ENCODE measurements around the gene MS4A4A. TPM values are rescaled to one million over a fixed set of nuclear protein-coding genes. Genes with fewer than 3 reads are reported as not detected.
"Not testable (repeated sequence)": the region's sequence is repeated elsewhere in the genome, so short reads cannot be mapped to it uniquely, and the experiment has no call there.

MS4A4A gene
- polyA plus RNA-seq, 2 donors = 1.3 to 1.7 TPM

DNA sequence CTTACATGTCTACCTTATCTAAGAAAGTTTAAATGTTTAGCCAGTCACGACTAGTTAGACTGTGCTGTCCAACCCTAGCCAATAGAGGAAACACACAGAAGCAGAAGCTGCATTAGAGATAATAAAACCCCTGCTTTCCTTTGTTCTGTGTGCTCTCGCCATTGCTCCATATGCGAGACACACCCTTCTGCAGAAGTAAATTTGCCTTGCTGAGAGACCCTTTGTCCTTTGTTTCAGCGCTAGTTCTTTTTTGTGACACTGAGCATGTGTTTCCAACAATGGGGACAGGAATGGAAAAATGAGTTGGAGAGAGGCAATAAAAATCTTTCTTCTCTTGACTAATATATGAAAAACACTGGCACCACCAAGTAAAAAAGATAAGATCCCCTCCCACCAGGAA is 19.5 kb upstream of the MS4A4A start:
- WGBS, 2 donors = 83 to 84% methylated on average over 4 of the region's 4 CpGs
- no peaks in the 10 kb centered on the region for H3K27me3 ChIP-seq (ENCODE audit: control insufficient read depth in 1 of 2, insufficient read depth in 2 of 2, low read length in 2 of 2)
- no peaks in the 10 kb centered on the region for H3K4me1 ChIP-seq (ENCODE audit: control insufficient read depth in 2 of 2, insufficient read depth in 2 of 2, low read length in 1 of 2)
- H3K27ac ChIP-seq (ENCODE audit: low read depth in 2 of 2, low read length in 1 of 2) = no peak overlapping the region
- no peak overlapping the region for H3K4me3 ChIP-seq (ENCODE audit: low read depth in 1 of 2, low read length in 2 of 2)
- no peaks in the 10 kb centered on the region for H3K9me3 ChIP-seq (ENCODE audit: control insufficient read depth in 2 of 2, insufficient read depth in 1 of 2, low read depth in 1 of 2, low read length in 1 of 2)
- no peaks in the 10 kb centered on the region for H3K36me3 ChIP-seq (ENCODE audit: control insufficient read depth in 2 of 2, insufficient read depth in 2 of 2, low read length in 1 of 2)

DNA sequence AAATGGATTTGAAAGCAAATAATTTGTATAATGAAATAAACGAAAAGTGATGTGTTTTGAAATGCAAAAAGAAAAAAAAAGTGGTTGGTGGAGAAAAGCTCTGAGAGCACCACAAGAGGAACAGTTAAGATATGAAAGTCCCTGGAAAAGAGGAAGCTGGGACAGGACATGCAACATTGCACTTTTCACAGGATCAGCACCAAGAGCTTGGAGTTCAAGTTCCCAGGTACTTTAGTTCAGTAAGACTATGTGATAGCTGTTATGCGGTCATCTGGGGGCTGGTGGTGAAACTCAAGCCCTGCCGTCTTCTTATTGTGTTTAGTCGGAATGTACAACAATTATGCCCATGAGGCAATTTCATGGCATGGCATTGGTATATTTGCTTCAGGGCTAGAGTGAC is 17.1 kb upstream of the MS4A4A start:
- no peak overlapping the region for H3K27ac ChIP-seq (ENCODE audit: low read depth in 2 of 2, low read length in 1 of 2)
- H3K4me3 ChIP-seq (ENCODE audit: low read depth in 1 of 2, low read length in 2 of 2) = no peak overlapping the region
- no peaks in the 10 kb centered on the region for H3K27me3 ChIP-seq (ENCODE audit: control insufficient read depth in 1 of 2, insufficient read depth in 2 of 2, low read length in 2 of 2)
- 77 to 82% methylated on average over 4 of the region's 4 CpGs for WGBS, 2 donors
- H3K4me1 ChIP-seq (ENCODE audit: control insufficient read depth in 2 of 2, insufficient read depth in 2 of 2, low read length in 1 of 2) = no peaks in the 10 kb centered on the region
- H3K36me3 ChIP-seq (ENCODE audit: control insufficient read depth in 2 of 2, insufficient read depth in 2 of 2, low read length in 1 of 2) = no peaks in the 10 kb centered on the region
- no peaks in the 10 kb centered on the region for H3K9me3 ChIP-seq (ENCODE audit: control insufficient read depth in 2 of 2, insufficient read depth in 1 of 2, low read depth in 1 of 2, low read length in 1 of 2)

DNA sequence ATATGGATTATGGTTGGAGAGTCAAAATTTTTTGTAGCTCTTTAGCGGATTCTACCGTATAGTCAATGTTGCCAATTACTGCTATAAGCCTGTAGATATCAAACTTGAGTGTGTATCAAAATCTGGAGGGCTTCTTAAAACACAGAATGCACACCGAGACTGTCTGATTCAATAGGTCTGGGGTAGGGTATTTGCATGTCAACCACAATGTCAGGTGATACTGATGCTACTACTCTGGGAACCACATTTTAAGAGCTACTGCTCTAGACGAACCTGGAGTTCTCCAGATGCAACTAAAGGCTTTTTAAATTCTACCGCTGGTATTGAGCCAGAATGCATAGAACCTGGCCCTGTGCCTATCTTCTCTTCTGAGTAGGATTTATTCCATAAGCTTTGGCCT is 15.8 kb upstream of the MS4A4A start:
- Histone ChIP-seq H3K36me3 (ENCODE audit: control insufficient read depth in 2 of 2, insufficient read depth in 2 of 2, low read length in 1 of 2) (no peaks in the 10 kb centered on the region), H3K4me3 (ENCODE audit: low read depth in 1 of 2, low read length in 2 of 2) (no peak overlapping the region), H3K9me3 (ENCODE audit: control insufficient read depth in 2 of 2, insufficient read depth in 1 of 2, low read depth in 1 of 2, low read length in 1 of 2) (no peaks in the 10 kb centered on the region), H3K27me3 (ENCODE audit: control insufficient read depth in 1 of 2, insufficient read depth in 2 of 2, low read length in 2 of 2) (no peaks in the 10 kb centered on the region), H3K27ac (ENCODE audit: low read depth in 2 of 2, low read length in 1 of 2) (no peak overlapping the region), H3K4me1 (ENCODE audit: control insufficient read depth in 2 of 2, insufficient read depth in 2 of 2, low read length in 1 of 2) (no peaks in the 10 kb centered on the region)
- WGBS, 2 donors = 60 to 82% methylated on average over 5 of the region's 5 CpGs

DNA sequence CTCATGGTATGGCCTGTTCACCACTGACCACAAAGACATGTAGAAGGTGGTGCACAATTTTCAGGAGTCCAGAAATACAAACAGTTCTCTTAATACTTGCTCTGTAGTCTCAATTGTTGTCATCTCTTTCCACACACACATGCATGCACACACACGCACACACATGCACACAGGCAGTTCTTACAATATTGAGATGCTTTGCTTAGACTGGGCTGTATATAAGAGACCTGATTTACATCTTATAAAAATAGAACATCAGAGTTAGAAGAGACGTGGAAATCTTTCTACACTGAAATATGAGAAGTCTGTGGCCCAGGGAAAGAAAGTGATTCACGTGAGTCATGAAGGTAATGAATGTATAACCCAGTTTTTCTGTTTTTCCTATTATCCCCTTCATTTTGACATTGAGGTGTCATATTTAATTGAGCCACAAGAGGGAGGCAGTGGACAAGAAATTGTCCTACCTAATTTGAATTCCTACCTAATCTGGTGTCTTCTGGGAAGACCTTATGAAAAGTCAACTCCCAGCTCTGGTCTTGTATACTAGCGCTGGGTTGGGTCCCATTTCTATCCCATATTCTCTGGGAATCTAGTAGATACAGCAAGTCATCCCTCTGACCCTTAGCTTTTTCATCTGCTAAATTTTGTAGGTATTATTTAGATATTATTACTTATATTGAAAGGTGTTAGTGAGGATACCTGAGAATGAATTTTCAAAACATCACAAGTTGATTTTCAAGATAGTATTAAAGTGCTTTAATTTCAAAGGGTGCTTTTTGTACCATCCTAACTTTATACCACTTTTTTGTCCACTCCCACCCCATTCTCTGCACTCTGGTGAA is 14.9 kb upstream of the MS4A4A start:
- no peaks in the 10 kb centered on the region for H3K27me3 ChIP-seq (ENCODE audit: control insufficient read depth in 1 of 2, insufficient read depth in 2 of 2, low read length in 2 of 2)
- whole genome bisulfite sequencing, 2 donors = 20 to 22% methylated on average over 4 of the region's 4 CpGs
- no peaks in the 10 kb centered on the region for H3K9me3 ChIP-seq (ENCODE audit: control insufficient read depth in 2 of 2, insufficient read depth in 1 of 2, low read depth in 1 of 2, low read length in 1 of 2)
- H3K36me3 ChIP-seq (ENCODE audit: control insufficient read depth in 2 of 2, insufficient read depth in 2 of 2, low read length in 1 of 2) = no peaks in the 10 kb centered on the region
- H3K4me3 ChIP-seq (ENCODE audit: low read depth in 1 of 2, low read length in 2 of 2) = no peak overlapping the region
- H3K4me1 ChIP-seq (ENCODE audit: control insufficient read depth in 2 of 2, insufficient read depth in 2 of 2, low read length in 1 of 2) = no peaks in the 10 kb centered on the region
- no peak overlapping the region for H3K27ac ChIP-seq (ENCODE audit: low read depth in 2 of 2, low read length in 1 of 2)

DNA sequence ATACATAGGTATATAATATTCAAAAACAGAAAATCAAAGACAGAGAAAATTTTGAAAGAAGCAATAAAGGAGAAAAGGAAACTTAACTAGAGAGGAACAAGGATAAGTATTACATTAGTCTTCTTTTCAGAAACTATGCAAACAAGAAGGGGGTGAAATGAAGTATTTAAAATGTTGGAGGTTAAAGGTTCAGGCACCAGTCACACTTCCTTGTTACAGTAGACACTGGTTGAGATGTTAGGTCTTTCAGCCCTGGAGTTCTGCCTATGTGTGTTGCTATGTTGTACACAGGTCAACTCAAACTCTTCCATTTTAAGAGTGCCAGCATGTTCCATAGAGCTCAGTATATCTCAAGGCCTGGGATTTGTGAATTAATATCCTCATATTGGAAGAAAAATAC is 6.0 kb upstream of the MS4A4A start:
- H3K9me3 ChIP-seq (ENCODE audit: control insufficient read depth in 2 of 2, insufficient read depth in 1 of 2, low read depth in 1 of 2, low read length in 1 of 2) = no peaks in the 10 kb centered on the region
- H3K4me1 ChIP-seq (ENCODE audit: control insufficient read depth in 2 of 2, insufficient read depth in 2 of 2, low read length in 1 of 2) = no peaks in the 10 kb centered on the region
- H3K27me3 ChIP-seq (ENCODE audit: control insufficient read depth in 1 of 2, insufficient read depth in 2 of 2, low read length in 2 of 2) = no peaks in the 10 kb centered on the region
- no peak overlapping the region for H3K27ac ChIP-seq (ENCODE audit: low read depth in 2 of 2, low read length in 1 of 2)
- H3K4me3 ChIP-seq (ENCODE audit: low read depth in 1 of 2, low read length in 2 of 2) = no peak overlapping the region
- no peaks in the 10 kb centered on the region for H3K36me3 ChIP-seq (ENCODE audit: control insufficient read depth in 2 of 2, insufficient read depth in 2 of 2, low read length in 1 of 2)

DNA sequence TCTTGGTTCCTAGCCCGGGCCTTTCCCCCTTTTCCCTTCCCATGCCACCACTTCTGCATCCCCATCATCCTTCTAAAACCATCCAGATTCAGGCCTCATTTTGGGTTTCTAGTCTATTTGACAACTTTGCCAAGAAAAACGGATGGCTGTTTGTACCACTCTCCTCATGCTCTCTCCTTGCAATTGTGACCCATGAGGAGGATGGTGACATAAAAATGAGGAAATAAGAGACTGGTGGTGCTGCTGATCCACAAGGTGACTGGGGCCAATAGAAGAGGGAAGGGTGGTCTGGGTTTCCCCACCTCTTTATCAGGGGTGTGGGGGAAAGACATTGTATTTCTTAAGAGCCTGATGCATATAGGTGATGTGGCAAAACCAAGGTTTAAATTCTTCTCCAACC is 1.0 kb downstream of the MS4A4A start:
- no peak overlapping the region for H3K4me3 ChIP-seq (ENCODE audit: low read depth in 1 of 2, low read length in 2 of 2)
- 32 to 44% methylated on average over 2 of the region's 2 CpGs for WGBS, 2 donors

DNA sequence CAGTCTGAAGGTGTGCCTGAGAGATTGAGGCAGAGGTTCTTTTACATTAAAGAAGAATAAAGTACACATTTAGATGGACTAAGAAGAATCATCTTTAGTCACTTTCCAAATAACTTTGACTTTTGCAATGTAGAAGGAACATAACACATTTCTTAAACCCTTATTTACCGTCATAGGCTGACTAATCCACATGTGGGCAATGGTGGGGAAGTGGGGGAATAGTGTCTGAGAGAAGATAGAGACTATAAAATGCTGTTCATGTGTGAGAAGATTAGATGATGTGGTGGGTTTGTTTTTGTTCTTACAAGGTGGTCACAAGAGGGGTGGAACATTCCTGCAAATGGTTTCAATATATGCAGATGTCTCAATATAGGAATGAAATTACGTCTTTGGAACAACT is 1.8 kb downstream of the MS4A4A start:
- Histone ChIP-seq H3K27ac (ENCODE audit: low read depth in 2 of 2, low read length in 1 of 2) (no peak overlapping the region), H3K4me3 (ENCODE audit: low read depth in 1 of 2, low read length in 2 of 2) (no peak overlapping the region)
- 80 to 81% methylated on average over 2 of the region's 2 CpGs for WGBS, 2 donors

More for the DNA sequence above, 1.0 kb downstream of the MS4A4A start:
- no peaks in the 10 kb centered on the region for H3K36me3 ChIP-seq (ENCODE audit: control insufficient read depth in 2 of 2, insufficient read depth in 2 of 2, low read length in 1 of 2)
- H3K4me1 ChIP-seq (ENCODE audit: control insufficient read depth in 2 of 2, insufficient read depth in 2 of 2, low read length in 1 of 2) = no peaks in the 10 kb centered on the region
- no peak overlapping the region for H3K27ac ChIP-seq (ENCODE audit: low read depth in 2 of 2, low read length in 1 of 2)
- no peaks in the 10 kb centered on the region for H3K9me3 ChIP-seq (ENCODE audit: control insufficient read depth in 2 of 2, insufficient read depth in 1 of 2, low read depth in 1 of 2, low read length in 1 of 2)
- no peaks in the 10 kb centered on the region for H3K27me3 ChIP-seq (ENCODE audit: control insufficient read depth in 1 of 2, insufficient read depth in 2 of 2, low read length in 2 of 2)

DNA sequence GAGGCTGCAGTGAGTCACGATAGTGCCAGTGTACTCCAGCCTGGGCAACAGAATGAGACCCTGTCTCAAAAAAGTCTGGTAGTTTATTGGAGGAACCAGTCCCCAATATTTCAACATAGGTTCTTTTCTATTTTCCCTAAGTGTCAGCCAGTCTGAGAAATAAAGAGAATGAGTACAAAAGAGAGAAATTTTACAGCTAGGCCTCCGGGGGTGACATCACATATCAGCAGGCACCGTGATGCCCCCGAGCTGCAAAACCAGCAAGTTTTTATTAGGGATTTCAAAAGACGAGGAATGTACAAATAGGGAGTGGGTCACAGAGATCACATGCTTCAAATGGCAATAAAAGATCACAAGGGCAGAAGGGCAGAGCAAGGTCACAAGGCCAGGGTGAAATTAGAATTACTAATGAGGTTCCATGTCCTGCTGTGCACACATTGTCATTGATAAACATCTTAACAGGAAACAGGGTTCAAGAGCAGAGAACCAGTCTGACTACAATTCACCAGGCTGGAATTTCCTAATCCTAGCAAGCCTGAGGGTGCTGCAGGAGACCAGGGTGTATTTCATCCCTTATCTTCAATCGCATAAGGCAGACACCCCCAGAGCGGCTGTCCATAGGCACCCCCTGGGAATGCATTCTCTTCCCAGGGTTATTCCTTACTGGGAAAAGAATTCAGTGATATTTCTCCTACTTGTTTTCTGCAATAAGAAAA is 5.1 kb downstream of the MS4A4A start:
- H3K27me3 ChIP-seq (ENCODE audit: control insufficient read depth in 1 of 2, insufficient read depth in 2 of 2, low read length in 2 of 2); H3K4me1 ChIP-seq (ENCODE audit: control insufficient read depth in 2 of 2, insufficient read depth in 2 of 2, low read length in 1 of 2): not testable (repeated sequence)

More for the DNA sequence above, 1.8 kb downstream of the MS4A4A start:
- H3K27me3 ChIP-seq (ENCODE audit: control insufficient read depth in 1 of 2, insufficient read depth in 2 of 2, low read length in 2 of 2) = no peaks in the 10 kb centered on the region
- no peaks in the 10 kb centered on the region for H3K36me3 ChIP-seq (ENCODE audit: control insufficient read depth in 2 of 2, insufficient read depth in 2 of 2, low read length in 1 of 2)
- no peaks in the 10 kb centered on the region for H3K4me1 ChIP-seq (ENCODE audit: control insufficient read depth in 2 of 2, insufficient read depth in 2 of 2, low read length in 1 of 2)
- H3K9me3 ChIP-seq (ENCODE audit: control insufficient read depth in 2 of 2, insufficient read depth in 1 of 2, low read depth in 1 of 2, low read length in 1 of 2) = no peaks in the 10 kb centered on the region

DNA sequence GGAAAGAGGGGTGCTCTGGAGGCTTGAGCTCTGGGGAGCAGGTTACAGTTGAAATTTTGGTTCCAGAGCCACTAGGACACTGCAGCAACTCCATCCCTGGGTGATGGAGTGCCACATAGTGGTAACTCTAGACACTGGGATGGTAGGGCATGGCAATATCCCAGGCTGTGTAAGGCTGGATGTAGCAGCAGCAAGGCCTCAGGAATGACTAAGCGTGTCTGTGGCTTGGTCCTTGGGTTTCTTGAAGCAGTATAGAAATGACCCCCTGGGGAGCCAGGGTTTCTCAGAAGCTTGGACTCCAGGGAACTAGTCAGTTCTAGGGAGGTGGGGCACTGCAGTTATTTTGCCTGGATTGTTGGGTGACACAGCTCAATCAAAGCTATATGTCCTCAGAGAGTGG is 8.1 kb downstream of the MS4A4A start:
- no peaks in the 10 kb centered on the region for H3K36me3 ChIP-seq (ENCODE audit: control insufficient read depth in 2 of 2, insufficient read depth in 2 of 2, low read length in 1 of 2)
- H3K4me3 ChIP-seq (ENCODE audit: low read depth in 1 of 2, low read length in 2 of 2) = no peak overlapping the region
- no peaks in the 10 kb centered on the region for H3K4me1 ChIP-seq (ENCODE audit: control insufficient read depth in 2 of 2, insufficient read depth in 2 of 2, low read length in 1 of 2)
- H3K27me3 ChIP-seq (ENCODE audit: control insufficient read depth in 1 of 2, insufficient read depth in 2 of 2, low read length in 2 of 2) = no peaks in the 10 kb centered on the region
- peaks cover 0 to 4% of the 10 kb centered on the region in 2 donors for H3K9me3 ChIP-seq (ENCODE audit: control insufficient read depth in 2 of 2, insufficient read depth in 1 of 2, low read depth in 1 of 2, low read length in 1 of 2)
- H3K27ac ChIP-seq (ENCODE audit: low read depth in 2 of 2, low read length in 1 of 2) = no peak overlapping the region
- WGBS, 2 donors = 89 to 91% methylated on average over 1 of the region's 1 CpG

More for the DNA sequence above, 5.1 kb downstream of the MS4A4A start:
- H3K9me3 ChIP-seq (ENCODE audit: control insufficient read depth in 2 of 2, insufficient read depth in 1 of 2, low read depth in 1 of 2, low read length in 1 of 2); H3K27ac ChIP-seq (ENCODE audit: low read depth in 2 of 2, low read length in 1 of 2); H3K4me3 ChIP-seq (ENCODE audit: low read depth in 1 of 2, low read length in 2 of 2); H3K36me3 ChIP-seq (ENCODE audit: control insufficient read depth in 2 of 2, insufficient read depth in 2 of 2, low read length in 1 of 2): not testable (repeated sequence)
- 63 to 77% methylated on average over 7 of the region's 7 CpGs for WGBS, 2 donors

DNA sequence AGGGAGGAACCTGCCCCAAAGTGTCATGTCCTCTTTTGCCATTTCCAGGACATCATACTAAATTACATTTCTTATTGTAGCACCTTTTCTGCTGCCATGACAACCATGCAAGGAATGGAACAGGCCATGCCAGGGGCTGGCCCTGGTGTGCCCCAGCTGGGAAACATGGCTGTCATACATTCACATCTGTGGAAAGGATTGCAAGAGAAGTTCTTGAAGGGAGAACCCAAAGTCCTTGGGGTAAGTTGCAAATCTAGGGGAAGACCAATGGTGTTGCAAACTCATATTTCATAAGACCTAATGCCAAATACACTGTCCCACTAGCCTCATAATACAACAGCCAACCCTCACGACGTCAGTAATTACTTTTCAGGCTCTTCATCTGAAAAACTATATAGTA is 11.7 kb downstream of the MS4A4A start:
- no peak overlapping the region for H3K4me3 ChIP-seq (ENCODE audit: low read depth in 1 of 2, low read length in 2 of 2)
- no peak overlapping the region for H3K27ac ChIP-seq (ENCODE audit: low read depth in 2 of 2, low read length in 1 of 2)
- H3K4me1 ChIP-seq (ENCODE audit: control insufficient read depth in 2 of 2, insufficient read depth in 2 of 2, low read length in 1 of 2) = no peaks in the 10 kb centered on the region
- H3K27me3 ChIP-seq (ENCODE audit: control insufficient read depth in 1 of 2, insufficient read depth in 2 of 2, low read length in 2 of 2) = no peaks in the 10 kb centered on the region
- 78 to 87% methylated on average over 2 of the region's 2 CpGs for WGBS, 2 donors
- H3K9me3 ChIP-seq (ENCODE audit: control insufficient read depth in 2 of 2, insufficient read depth in 1 of 2, low read depth in 1 of 2, low read length in 1 of 2) = peaks cover 0 to 4% of the 10 kb centered on the region in 2 donors
- H3K36me3 ChIP-seq (ENCODE audit: control insufficient read depth in 2 of 2, insufficient read depth in 2 of 2, low read length in 1 of 2) = no peaks in the 10 kb centered on the region

Measured in esophagus (tissue), 2 donors.